Liver (tissue), 9 donors: Measurements from ENCODE around the gene NAA80. TPM values are rescaled to one million over a fixed set of nuclear protein-coding genes. Genes with fewer than 3 reads are reported as not detected.

Experiments
- DNase-seq: peaks from one replicate; pipeline ENCODE4 v3.0.0-alpha.2; 2017; ENCODE audit warnings: low spot score
- H3K27ac ChIP-seq, 2 donors: one replicate each; pipeline ENCODE4 v1.7.0; 2013; ENCODE audit warnings: inconsistent platforms in 2 of 2, low read length in 2 of 2, control low read depth in 1 of 2, low read depth in 1 of 2, mild to moderate bottlenecking in 1 of 2
- H3K27me3 ChIP-seq, 4 donors: one replicate each; pipeline versions ENCODE4 v1.6.1 to v1.7.0; 2013; ENCODE audit warnings: low read length in 3 of 4, inconsistent platforms in 1 of 4, mild to moderate bottlenecking in 1 of 4, moderate library complexity in 1 of 4; ENCODE audit not compliant: control insufficient read depth in 4 of 4, insufficient read depth in 4 of 4
- H3K36me3 ChIP-seq, 4 donors: one replicate each; pipeline versions ENCODE4 v1.6.1 to v1.7.0; 2013; ENCODE audit warnings: low read length in 3 of 4, mild to moderate bottlenecking in 3 of 4, low read depth in 1 of 4, moderate library complexity in 1 of 4; ENCODE audit not compliant: control insufficient read depth in 4 of 4, insufficient read depth in 3 of 4
- H3K4me1 ChIP-seq, 4 donors: one replicate each; pipeline versions ENCODE4 v1.6.1 to v1.7.0; 2013; ENCODE audit warnings: low read length in 3 of 4, mild to moderate bottlenecking in 3 of 4, moderate library complexity in 1 of 4; ENCODE audit not compliant: control insufficient read depth in 4 of 4, insufficient read depth in 4 of 4
- H3K4me3 ChIP-seq, 3 donors: one replicate each; pipeline versions ENCODE4 v1.6.1 to v1.7.0; 2013; ENCODE audit warnings: low read length in 3 of 3, control low read depth in 1 of 3, low read depth in 1 of 3, mild to moderate bottlenecking in 1 of 3
- H3K9ac ChIP-seq, 2 donors: one replicate each; pipeline ENCODE4 v1.7.0; 2013; ENCODE audit warnings: low read length in 2 of 2, mild to moderate bottlenecking in 2 of 2, moderate library complexity in 2 of 2, control low read depth in 1 of 2, low read depth in 1 of 2
- H3K9me3 ChIP-seq, 4 donors: one replicate each; pipeline versions ENCODE4 v1.6.1 to v1.7.0; 2013; ENCODE audit warnings: low read length in 3 of 4; ENCODE audit not compliant: control insufficient read depth in 4 of 4
- ATF3 ChIP-seq: IDR thresholded peaks from 2 replicates; pipeline ENCODE4 v1.6.1; 2016; ENCODE audit warnings: antibody characterized with exemption
- CTCF ChIP-seq: fragments of 150-350 bp; IDR thresholded peaks from 2 replicates; pipeline ENCODE4 v1.5.1; 2017; ENCODE audit warnings: improper control_type of control experiment, low read depth, low read length; ENCODE audit not compliant: missing input control
- EGR1 ChIP-seq, 2 donors: IDR thresholded peaks; 2 replicates each; pipeline ENCODE4 v1.6.1; 2016 to 2018; ENCODE audit warnings: antibody characterized with exemption in 2 of 2, low read depth in 2 of 2
- FOXA1 ChIP-seq: IDR thresholded peaks from 2 replicates; pipeline ENCODE4 v1.6.1; 2016; ENCODE audit warnings: antibody characterized with exemption
- FOXA2 ChIP-seq: IDR thresholded peaks from 2 replicates; pipeline ENCODE4 v1.6.1; 2016; ENCODE audit warnings: antibody characterized with exemption
- GABPA ChIP-seq, 2 donors: IDR thresholded peaks in 1 of 2; conservative IDR thresholded peaks in 1 of 2; 2 replicates each; pipeline ENCODE4 v1.6.1; 2016; ENCODE audit warnings: antibody characterized with exemption in 2 of 2, mild to moderate bottlenecking in 1 of 2, moderate library complexity in 1 of 2
- HNF4A ChIP-seq, 2 donors: conservative IDR thresholded peaks; 2 replicates each; pipeline ENCODE4 v1.6.1; 2016; ENCODE audit warnings: antibody characterized with exemption in 2 of 2, mild to moderate bottlenecking in 2 of 2
- HNF4G ChIP-seq: IDR thresholded peaks from 2 replicates; pipeline ENCODE4 v1.6.1; 2016; ENCODE audit warnings: antibody characterized with exemption
- JUND ChIP-seq, 2 donors: IDR thresholded peaks; 2 replicates each; pipeline ENCODE4 v1.6.1; 2016; ENCODE audit warnings: antibody characterized with exemption in 2 of 2
- MAX ChIP-seq: IDR thresholded peaks from 2 replicates; pipeline ENCODE4 v1.6.1; 2016; ENCODE audit warnings: antibody characterized with exemption
- NR2F2 ChIP-seq: IDR thresholded peaks from 2 replicates; pipeline ENCODE4 v1.6.1; 2016; ENCODE audit warnings: antibody characterized with exemption
- RAD21 ChIP-seq, 2 donors: IDR thresholded peaks; 2 replicates each; pipeline ENCODE4 v1.6.1; 2016; ENCODE audit warnings: antibody characterized with exemption in 2 of 2, mild to moderate bottlenecking in 2 of 2
- REST ChIP-seq: IDR thresholded peaks from 2 replicates; pipeline ENCODE4 v1.6.1; 2016; ENCODE audit warnings: antibody characterized with exemption, mild to moderate bottlenecking
- RXRA ChIP-seq, 2 donors: IDR thresholded peaks; 2 replicates each; pipeline ENCODE4 v1.6.1; 2017 to 2018; ENCODE audit warnings: antibody characterized with exemption in 2 of 2, mild to moderate bottlenecking in 1 of 2
- SP1 ChIP-seq: IDR thresholded peaks from 2 replicates; pipeline ENCODE4 v1.6.1; 2018; ENCODE audit warnings: antibody characterized with exemption, mild to moderate bottlenecking
- TAF1 ChIP-seq: conservative IDR thresholded peaks from 2 replicates; pipeline ENCODE4 v1.6.1; 2016; ENCODE audit warnings: antibody characterized with exemption, mild to moderate bottlenecking
- YY1 ChIP-seq: IDR thresholded peaks from 2 replicates; pipeline ENCODE4 v1.6.1; 2016; ENCODE audit warnings: antibody characterized with exemption, mild to moderate bottlenecking
- WGBS: extraction: QIAGEN DNeasy Blood & Tissue Kit; methylation state at CpG from one replicate; pipeline ENCODE4 v1.1.7; 2013; 5-methylcytosine and 5-hydroxymethylcytosine counted together
- polyA plus RNA-seq, 2 donors: library from polyadenylated mRNA; stranded (reverse) in 1 of 2; unstranded in 1 of 2; fragments of 200-250 nt in 1 of 2; fragments of >200 nt in 1 of 2; fragmentation: Nextera tagmentation in 1 of 2; extraction: Ambion mirVana in 1 of 2; gene quantifications; one replicate each; pipeline versions ENCODE4 v1.2.1 to v1.2.3, GENCODE V29; 2013 to 2015
- total RNA-seq, 2 donors: library from RNA; depleted of rRNA; stranded (reverse); fragments of >200 nt; gene quantifications; one replicate each; pipeline ENCODE4 v1.2.3, GENCODE V29; 2014
- donor health status: healthy.
- donor health status: healthy.
- donor health status: healthy.
- donor health status: healthy.
- donor health status: healthy.

NAA80 gene
- total RNA-seq (1 to 10 TPM; 1.6 to 1.8 TPM), polyA plus RNA-seq (1 to 10 TPM; 2.3 to 5.5 TPM)

- peak; percentile 99 for DNase-seq
- no peaks in the 10 kb centered on the region for H3K9me3 ChIP-seq
- H3K36me3 ChIP-seq, result peaks cover 0 to 3% (median 0%) of the 10 kb centered on the region in 4 donors
- TF ChIP-seq TAF1 (peak; percentile 66), YY1 (peak; percentile 55), FOXA1 (no peak), REST (no peak), SP1 (no peak), ATF3 (peak; percentile 69), JUND (IDR thresholded peaks at IDR 0.05) (no peak), GABPA (IDR thresholded peaks at IDR 0.05 in 1 of 2, conservative IDR thresholded peaks at IDR 0.05 in 1 of 2) (no peak), CTCF (peak; percentile 33)
- H3K9ac ChIP-seq, result peak within 1 kb of the TSS; percentile 81 to 90
- H3K4me3 ChIP-seq, result peak within 1 kb of the TSS; percentile 54 to 86 (median 67)
- no peaks in the 10 kb centered on the region for H3K27me3 ChIP-seq
- under 1% methylated on average over 61 of the region's 61 CpGs for WGBS
- H3K4me1 ChIP-seq, result peaks cover 12 to 49% (median 31%) of the 10 kb centered on the region in 4 donors
- H3K27ac ChIP-seq, result peak within 1 kb of the TSS; percentile 84 to 95
These were observed at the start of gene NAA80, which contains the start of gene HYAL3 for GRCh38 chr3:50298836-50299637. Gene NAA80 (minus strand): TSS chr3:50299405. CDS start chr3:50297463, 1,942 bp downstream. Gene HYAL3 (minus strand): TSS chr3:50299405. CDS start chr3:50295602, 3,803 bp downstream.

- no peak overlapping the region for H3K9ac ChIP-seq
- H3K9me3 ChIP-seq, result no peaks in the 10 kb centered on the region
- 28% methylated on average over 14 of the region's 14 CpGs for WGBS
- peak overlapping the region in 1 of 2 donors; percentile 38 for H3K27ac ChIP-seq
- H3K4me3 ChIP-seq, result no peak overlapping the region
- DNase-seq, result peak; percentile 74
- H3K4me1 ChIP-seq, result peaks cover 13 to 45% (median 36%) of the 10 kb centered on the region in 4 donors
- no peaks in the 10 kb centered on the region for H3K27me3 ChIP-seq
- H3K36me3 ChIP-seq, result peaks cover 0 to 9% (median 0%) of the 10 kb centered on the region in 4 donors
- no peak for TF ChIP-seq TAF1
- TF ChIP-seq EGR1 (IDR thresholded peaks at IDR 0.05; ENCODE audit: low read depth in 2 of 2), result no peak
- no peak for TF ChIP-seq GABPA (IDR thresholded peaks at IDR 0.05 in 1 of 2, conservative IDR thresholded peaks at IDR 0.05 in 1 of 2)
- no peak for TF ChIP-seq HNF4A (conservative IDR thresholded peaks at IDR 0.05)
- TF ChIP-seq RXRA (IDR thresholded peaks at IDR 0.05), result no peak
- no peak for TF ChIP-seq SP1
- TF ChIP-seq RAD21 (IDR thresholded peaks at IDR 0.05), result peak; percentile 83 to 86
- TF ChIP-seq REST, result no peak
- no peak for TF ChIP-seq NR2F2
- TF ChIP-seq CTCF, result peak; percentile 68
- TF ChIP-seq YY1, result peak; percentile 20
- TF ChIP-seq HNF4G, result no peak
- TF ChIP-seq JUND (IDR thresholded peaks at IDR 0.05), result peak; percentile 47 to 50
- TF ChIP-seq FOXA2, result no peak
- TF ChIP-seq MAX, result no peak
These were observed 48.1 kb upstream of the NAA80 start for GRCh38 chr3:50347187-50347813.
